ENCODE results near the gene DNAI1. TPM values are rescaled to one million over a fixed set of nuclear protein-coding genes. Genes with fewer than 3 reads are reported as not detected.

DNAI1 gene
- total RNA-seq, 1 donor from 2014 or later: 1.5 TPM

GRCh38 chr9:34536685-34537084, 78.1 kb downstream of the DNAI1 start:
- Mint-ChIP-seq H3K36me3 (ENCODE audit: low read depth) (no peaks in the 10 kb centered on the region), H3K4me1 (no peaks in the 10 kb centered on the region), H3K27ac (ENCODE audit: unreplicated experiment) (no peak overlapping the region), H3K27me3 (ENCODE audit: low read depth) (peaks cover 50% of the 10 kb centered on the region), H3K9me3 (peaks cover 2% of the 10 kb centered on the region), H3K4me3 (no peak overlapping the region)
- TF ChIP-seq CTCF (conservative IDR thresholded peaks at IDR 0.05): no peak
- DNase-seq (ENCODE audit: low read depth, low spot score): no peak

- no peak overlapping the region for H3K4me3 Mint-ChIP-seq
- peaks cover 34% of the 10 kb centered on the region for H3K27me3 Mint-ChIP-seq (ENCODE audit: low read depth)
- no peaks in the 10 kb centered on the region for H3K9me3 Mint-ChIP-seq
- DNase-seq (ENCODE audit: low read depth, low spot score): no peak
- no peaks in the 10 kb centered on the region for H3K36me3 Mint-ChIP-seq (ENCODE audit: low read depth)
- H3K4me1 Mint-ChIP-seq: no peaks in the 10 kb centered on the region
- H3K27ac Mint-ChIP-seq (ENCODE audit: unreplicated experiment): no peak overlapping the region
- no peak for TF ChIP-seq CTCF (conservative IDR thresholded peaks at IDR 0.05)
Measured at GRCh38 chr9:34540827-34541226, 82.2 kb downstream of the DNAI1 start.

- H3K27me3 Mint-ChIP-seq (ENCODE audit: low read depth): peaks cover 33% of the 10 kb centered on the region
- peaks cover under 1% of the 10 kb centered on the region for H3K4me1 Mint-ChIP-seq
- H3K27ac Mint-ChIP-seq (ENCODE audit: unreplicated experiment): no peak overlapping the region
- H3K9me3 Mint-ChIP-seq: no peaks in the 10 kb centered on the region
- no peak overlapping the region for H3K4me3 Mint-ChIP-seq
- DNase-seq (ENCODE audit: low read depth, low spot score): no peak
- H3K36me3 Mint-ChIP-seq (ENCODE audit: low read depth): no peaks in the 10 kb centered on the region
- TF ChIP-seq CTCF (conservative IDR thresholded peaks at IDR 0.05): no peak
Measured at GRCh38 chr9:34541540-34541939, 82.9 kb downstream of the DNAI1 start.

- Mint-ChIP-seq H3K36me3 (ENCODE audit: low read depth) (no peaks in the 10 kb centered on the region), H3K27ac (ENCODE audit: unreplicated experiment) (no peak overlapping the region), H3K4me3 (no peak overlapping the region), H3K4me1 (peaks cover 13% of the 10 kb centered on the region), H3K9me3 (no peaks in the 10 kb centered on the region), H3K27me3 (ENCODE audit: low read depth) (peaks cover 33% of the 10 kb centered on the region)
- no peak for TF ChIP-seq CTCF (conservative IDR thresholded peaks at IDR 0.05)
- DNase-seq (ENCODE audit: low read depth, low spot score): no peak
Measured at GRCh38 chr9:34544035-34544434, 85.4 kb downstream of the DNAI1 start.

- Mint-ChIP-seq H3K9me3 (no peaks in the 10 kb centered on the region), H3K27ac (ENCODE audit: unreplicated experiment) (no peak overlapping the region), H3K27me3 (ENCODE audit: low read depth) (peaks cover 25% of the 10 kb centered on the region), H3K36me3 (ENCODE audit: low read depth) (no peaks in the 10 kb centered on the region), H3K4me1 (peaks cover 13% of the 10 kb centered on the region), H3K4me3 (peak overlapping the region; percentile 2)
- no peak for TF ChIP-seq CTCF (conservative IDR thresholded peaks at IDR 0.05)
- DNase-seq (ENCODE audit: low read depth, low spot score): no peak
Measured at GRCh38 chr9:34545497-34545896, 86.9 kb downstream of the DNAI1 start.

All from neural crest cell (in vitro differentiated cells).